ENCODE results near the gene ISCU.
"Not testable (repeated sequence)": the region's sequence is repeated elsewhere in the genome, so short reads cannot be mapped to it uniquely, and the experiment has no call there.

ISCU gene

GRCh38 chr12:108543652-108544051 lies 18.7 kb upstream of the ISCU start:
- no peak for DNase-seq (ENCODE audit: low read depth)

- no peak for DNase-seq (ENCODE audit: low read depth)
These were observed 14.7 kb upstream of the ISCU start for GRCh38 chr12:108547686-108548085.

- DNase-seq (ENCODE audit: low read depth): no peak
These were observed 13.4 kb upstream of the ISCU start for GRCh38 chr12:108548954-108549521.

- DNase-seq (ENCODE audit: low read depth): no peak
These were observed 10.9 kb upstream of the ISCU start for GRCh38 chr12:108551535-108551934.

- no peak for DNase-seq (ENCODE audit: low read depth)
These were observed 8.6 kb upstream of the ISCU start for GRCh38 chr12:108553799-108554198.

GRCh38 chr12:108555383-108555782 lies 7.0 kb upstream of the ISCU start:
- not testable (repeated sequence) for DNase-seq (ENCODE audit: low read depth)

GRCh38 chr12:108559007-108559655 lies 3.3 kb upstream of the ISCU start:
- no peak for DNase-seq (ENCODE audit: low read depth)

GRCh38 chr12:108559748-108560147 lies 2.6 kb upstream of the ISCU start:
- peak; percentile 38 for DNase-seq (ENCODE audit: low read depth)

- peak; percentile 40 for DNase-seq (ENCODE audit: low read depth)
These were observed 2.1 kb upstream of the ISCU start for GRCh38 chr12:108560321-108560721.

GRCh38 chr12:108560752-108561719 lies 1.4 kb upstream of the ISCU start, which contains the start of gene SART3:
SART3 (minus strand) TSS chr12:108561173; CDS start chr12:108561154, 19 bp downstream.
- DNase-seq (ENCODE audit: low read depth): peak; percentile 72

GRCh38 chr12:108561852-108562347 lies 496 bp upstream of the ISCU start:
- no peak for DNase-seq (ENCODE audit: low read depth)

- DNase-seq (ENCODE audit: low read depth): peak; percentile 60
These were observed 874 bp downstream of the ISCU start for GRCh38 chr12:108563136-108563803.

GRCh38 chr12:108563804-108564151 lies 1.4 kb downstream of the ISCU start:
- DNase-seq (ENCODE audit: low read depth): no peak

- DNase-seq (ENCODE audit: low read depth): peak; percentile 49
These were observed 2.3 kb downstream of the ISCU start for GRCh38 chr12:108564724-108565123.

GRCh38 chr12:108565146-108565545 lies 2.8 kb downstream of the ISCU start:
- no peak for DNase-seq (ENCODE audit: low read depth)

GRCh38 chr12:108565976-108566375 lies 3.6 kb downstream of the ISCU start:
- DNase-seq (ENCODE audit: low read depth): no peak

- DNase-seq (ENCODE audit: low read depth): no peak
These were observed 4.1 kb downstream of the ISCU start for GRCh38 chr12:108566452-108566851.

- no peak for DNase-seq (ENCODE audit: low read depth)
These were observed 5.3 kb downstream of the ISCU start for GRCh38 chr12:108567406-108568337.

GRCh38 chr12:108568338-108569154 lies 6.2 kb downstream of the ISCU start:
- DNase-seq (ENCODE audit: low read depth): no peak

Measured in CMK (cell line).